ENCODE data around the gene CDK3.

DNA sequence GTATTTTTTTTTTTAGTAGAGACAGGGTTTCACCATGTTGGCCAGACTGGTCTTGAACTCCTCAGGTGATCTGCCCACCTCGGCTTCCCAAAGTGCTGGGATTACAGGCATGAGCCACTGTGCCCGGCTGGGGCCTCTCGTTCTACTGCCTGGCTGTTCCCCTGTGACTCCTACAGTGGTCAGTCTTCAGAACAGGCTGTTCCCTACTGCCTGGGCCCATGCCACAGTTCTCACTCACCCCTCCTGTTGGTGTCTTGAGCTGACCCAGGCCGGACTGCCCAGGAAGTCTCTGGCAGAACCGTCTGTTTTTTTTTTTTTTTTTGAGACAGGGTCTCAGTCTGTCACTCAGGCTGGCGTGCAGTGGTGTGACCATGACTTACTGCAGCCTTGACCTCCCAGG is 3.3 kb downstream of the CDK3 start:
- TF ChIP-seq, protein P1, sequence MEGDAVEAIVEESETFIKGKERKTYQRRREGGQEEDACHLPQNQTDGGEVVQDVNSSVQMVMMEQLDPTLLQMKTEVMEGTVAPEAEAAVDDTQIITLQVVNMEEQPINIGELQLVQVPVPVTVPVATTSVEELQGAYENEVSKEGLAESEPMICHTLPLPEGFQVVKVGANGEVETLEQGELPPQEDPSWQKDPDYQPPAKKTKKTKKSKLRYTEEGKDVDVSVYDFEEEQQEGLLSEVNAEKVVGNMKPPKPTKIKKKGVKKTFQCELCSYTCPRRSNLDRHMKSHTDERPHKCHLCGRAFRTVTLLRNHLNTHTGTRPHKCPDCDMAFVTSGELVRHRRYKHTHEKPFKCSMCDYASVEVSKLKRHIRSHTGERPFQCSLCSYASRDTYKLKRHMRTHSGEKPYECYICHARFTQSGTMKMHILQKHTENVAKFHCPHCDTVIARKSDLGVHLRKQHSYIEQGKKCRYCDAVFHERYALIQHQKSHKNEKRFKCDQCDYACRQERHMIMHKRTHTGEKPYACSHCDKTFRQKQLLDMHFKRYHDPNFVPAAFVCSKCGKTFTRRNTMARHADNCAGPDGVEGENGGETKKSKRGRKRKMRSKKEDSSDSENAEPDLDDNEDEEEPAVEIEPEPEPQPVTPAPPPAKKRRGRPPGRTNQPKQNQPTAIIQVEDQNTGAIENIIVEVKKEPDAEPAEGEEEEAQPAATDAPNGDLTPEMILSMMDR (conservative IDR thresholded peaks at IDR 0.05; ENCODE audit: low read depth, low read length): no peak
- TF ChIP-seq POLR2A (IDR thresholded peaks at IDR 0.05; ENCODE audit: low read depth, low read length): no peak

All from IMR-90 (cell line).